Left renal pelvis (tissue), 4 donors: Measurements from ENCODE around the gene BBS9. TPM values are rescaled to one million over a fixed set of nuclear protein-coding genes. Genes with fewer than 3 reads are reported as not detected.

ENCODE experiments used
- DNase-seq, 4 donors: peaks; one replicate each; pipeline ENCODE4 v3.0.0-alpha.2; 2013; ENCODE audit warnings: low read depth in 4 of 4, low spot score in 3 of 4
- polyA plus RNA-seq, 4 donors: library from polyadenylated mRNA; unstranded; fragments of 120-200 nt; gene quantifications; one replicate each; pipeline ENCODE4 v1.2.1, GENCODE V29; 2013; ENCODE audit not compliant: insufficient read length in 4 of 4

BBS9 gene
- polyA plus RNA-seq, 4 donors: 16.2 to 20.2 (median 18.9) TPM

DNA sequence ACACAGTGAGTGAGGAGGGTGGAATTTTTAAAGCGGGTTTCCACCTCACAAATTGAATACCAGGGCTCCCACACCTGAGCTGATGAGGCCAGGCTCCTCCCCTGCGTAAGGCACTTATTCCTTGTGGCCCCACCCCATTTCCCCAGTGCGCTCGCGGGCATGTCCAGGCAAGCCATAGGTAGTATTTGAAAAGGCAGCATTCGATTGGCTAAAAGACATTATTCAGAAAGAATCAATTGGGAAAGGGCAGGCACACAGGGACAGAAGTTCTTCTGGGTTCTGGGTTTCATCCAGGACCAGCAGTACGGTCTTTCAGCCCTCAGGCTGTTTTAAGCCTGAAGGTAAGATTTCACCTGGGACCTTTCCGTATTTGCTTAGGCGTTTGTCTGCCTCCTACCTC lies 222.3 kb downstream of the BBS9 start:
- DNase-seq: no peak

DNA sequence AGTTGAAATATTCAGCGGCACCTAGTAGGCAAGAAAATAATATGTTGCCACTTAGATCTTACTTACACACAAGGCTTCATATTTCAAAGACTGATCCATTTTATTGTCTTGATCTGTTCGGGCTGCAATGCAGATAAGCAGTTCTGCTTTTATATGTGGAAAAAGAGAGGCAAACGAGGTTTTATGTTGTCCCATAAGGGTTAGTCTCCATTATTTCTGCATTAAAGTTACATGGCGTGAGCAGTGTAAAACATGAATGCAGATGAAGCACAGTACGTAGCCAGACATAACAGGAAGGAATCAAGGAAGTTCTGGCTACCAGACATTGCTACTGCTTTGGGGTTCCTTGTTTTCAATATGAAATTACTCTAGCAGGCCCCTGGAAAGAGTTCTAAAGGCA lies 224.8 kb downstream of the BBS9 start:
- no peak for DNase-seq

DNA sequence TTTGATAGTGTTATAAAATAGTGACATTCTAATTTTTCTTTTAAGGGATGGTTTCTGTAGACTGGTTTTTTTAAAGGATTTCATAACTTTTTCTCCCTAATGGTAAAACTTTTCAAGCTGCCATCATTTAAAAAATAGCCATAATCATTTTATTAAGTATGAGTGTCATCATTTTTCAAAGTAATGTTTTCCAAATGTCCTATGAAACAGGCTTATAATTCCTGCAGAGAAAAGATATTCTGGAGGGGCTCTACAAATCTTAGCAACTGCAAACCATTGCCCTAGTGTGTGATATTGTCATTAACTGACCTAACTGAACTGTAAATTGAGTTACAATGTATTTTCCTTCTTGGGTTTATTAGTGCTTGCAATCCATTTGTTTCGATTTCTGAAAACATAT lies 226.0 kb downstream of the BBS9 start:
- DNase-seq: no peak

DNA sequence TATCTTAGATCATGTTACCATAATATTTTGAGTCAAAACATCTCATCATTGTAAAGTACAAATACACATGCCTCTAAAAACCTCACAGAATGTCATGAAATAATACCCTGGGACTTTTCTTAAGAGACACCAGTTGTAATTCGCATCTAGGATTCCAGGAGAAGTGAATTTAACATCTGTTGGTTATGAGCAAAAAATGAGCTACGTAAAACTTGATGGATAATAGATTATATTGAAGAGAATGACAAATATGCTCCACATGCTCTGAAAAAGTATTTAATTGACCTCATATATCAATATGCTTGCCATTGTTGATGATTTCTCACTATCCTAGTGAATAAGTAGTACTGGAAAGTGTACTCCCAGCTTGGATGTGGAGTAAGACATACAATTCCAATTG lies 227.0 kb downstream of the BBS9 start:
- no peak for DNase-seq

DNA sequence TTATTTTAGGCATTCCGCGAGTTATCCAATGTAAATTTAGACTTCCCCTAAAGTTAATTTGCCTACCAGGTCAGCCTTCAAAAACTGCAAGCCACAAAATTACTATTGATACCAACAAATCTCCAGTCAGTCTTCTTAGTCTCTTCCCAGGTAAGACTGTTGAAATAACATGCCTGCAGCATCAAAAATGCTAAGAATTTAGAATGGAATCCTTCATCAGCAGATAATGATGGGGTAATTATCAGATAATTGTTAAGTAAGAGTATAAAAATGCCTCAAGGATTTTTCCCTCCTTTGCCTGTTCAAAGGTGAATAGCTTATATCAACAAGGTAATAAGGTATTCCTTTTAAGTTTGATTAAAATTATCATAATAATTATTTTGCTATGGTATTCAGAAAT lies 228.5 kb downstream of the BBS9 start:
- no peak for DNase-seq

DNA sequence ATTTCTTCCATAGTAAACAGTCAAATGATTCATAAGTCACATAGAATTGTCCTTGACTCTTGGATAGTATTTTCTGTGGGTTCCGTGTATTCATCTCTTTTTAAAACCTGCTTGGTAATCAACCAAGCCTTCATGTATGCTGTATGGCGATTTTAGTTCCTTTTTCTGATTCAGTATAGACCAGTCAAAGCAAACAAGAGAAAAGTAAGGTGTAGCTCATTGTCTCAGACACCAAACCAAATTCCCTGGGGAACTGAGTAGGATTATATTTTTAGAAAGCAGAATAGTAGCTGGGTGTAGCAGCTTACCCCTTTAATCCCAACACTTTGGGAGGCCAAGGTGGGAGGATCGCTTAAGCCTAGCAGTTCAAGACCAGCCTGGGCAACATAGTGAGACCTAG lies 240.5 kb downstream of the BBS9 start:
- no peak for DNase-seq

DNA sequence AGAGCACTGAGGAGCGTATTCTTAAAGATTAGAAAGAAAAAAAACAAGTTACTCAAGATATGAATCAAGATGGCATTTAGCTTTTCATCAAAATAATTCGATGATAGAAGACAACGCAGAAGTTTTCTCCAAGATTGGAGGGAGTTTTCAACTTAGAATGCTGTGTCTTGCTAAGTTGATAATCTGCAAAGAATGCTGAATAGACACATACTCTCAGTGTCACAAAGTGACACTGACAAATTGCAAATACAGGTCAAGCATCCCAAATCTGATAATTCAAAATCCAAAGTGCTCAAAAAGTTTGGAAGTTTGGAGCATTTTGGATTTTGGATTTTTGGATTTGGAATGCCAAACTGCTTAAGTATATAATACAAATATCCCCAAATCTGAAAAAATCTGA lies 243.8 kb downstream of the BBS9 start:
- no peak for DNase-seq

DNA sequence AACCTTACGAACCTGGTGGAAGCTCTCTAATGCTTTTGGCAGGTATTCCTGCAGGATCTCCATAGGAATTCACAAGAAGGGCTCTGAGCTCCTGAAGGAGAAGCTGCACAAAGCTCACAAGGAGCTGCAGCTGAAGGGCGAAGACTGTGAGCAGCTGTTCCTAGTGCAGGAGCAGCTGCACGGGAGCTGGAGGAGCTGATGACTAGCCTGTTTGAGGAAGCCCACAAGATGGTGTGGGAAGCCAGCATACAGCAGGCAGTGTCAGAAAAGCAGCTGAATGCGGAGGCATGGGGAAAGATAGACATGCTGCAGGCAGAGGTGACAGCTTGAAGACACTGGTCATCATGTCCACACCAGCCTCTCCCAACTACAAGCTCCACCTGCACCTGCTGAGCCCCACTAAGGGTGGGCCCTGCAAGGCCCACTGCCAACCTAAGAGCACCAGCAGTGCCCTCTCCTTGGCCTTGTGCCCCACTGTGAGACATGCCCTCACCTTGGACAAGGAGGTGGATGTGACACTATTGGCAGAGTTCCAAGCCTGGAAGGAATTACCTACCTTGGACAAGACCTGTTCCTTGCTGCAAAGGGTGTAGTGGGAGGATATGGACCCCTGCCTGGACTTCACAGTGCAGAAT lies 250.6 kb downstream of the BBS9 start:
- DNase-seq: no peak

DNA sequence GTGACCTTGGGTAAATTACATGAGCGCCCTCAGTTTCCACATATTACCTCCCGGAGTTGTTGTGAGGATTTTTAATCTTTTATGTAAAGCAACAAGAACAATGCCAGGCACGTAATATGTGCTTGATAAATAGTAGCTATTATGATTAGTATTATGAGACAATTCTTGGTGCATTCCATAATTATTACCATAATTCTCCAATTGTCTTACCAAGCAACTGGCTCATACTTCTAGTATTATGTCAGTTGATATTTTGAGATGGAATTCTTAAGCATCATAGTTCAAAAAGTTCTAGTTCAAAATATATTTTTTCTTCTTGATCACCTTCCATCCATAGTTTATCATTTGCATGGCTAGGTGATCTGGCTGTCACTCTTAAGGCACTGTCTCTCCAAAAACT lies 259.0 kb downstream of the BBS9 start:
- DNase-seq: no peak

DNA sequence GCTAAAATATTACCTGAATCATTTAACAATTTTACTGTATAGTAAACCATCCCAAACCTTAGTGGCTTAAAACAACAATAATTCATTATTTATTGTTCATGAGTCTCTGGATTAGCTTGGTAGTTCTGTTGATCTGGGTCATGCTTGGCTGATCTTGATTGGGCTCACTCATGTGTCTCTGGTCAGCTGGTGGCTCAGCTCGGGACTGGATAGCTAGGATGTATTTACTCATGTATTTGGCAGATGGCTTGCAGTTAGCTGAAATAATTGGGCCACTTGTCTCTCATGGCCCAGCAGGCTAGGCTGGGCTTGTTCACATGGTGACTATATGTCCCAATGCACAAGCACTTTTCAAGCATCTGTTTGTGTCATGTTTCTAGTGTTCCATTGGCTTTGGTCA lies 262.8 kb downstream of the BBS9 start:
- DNase-seq: no peak

DNA sequence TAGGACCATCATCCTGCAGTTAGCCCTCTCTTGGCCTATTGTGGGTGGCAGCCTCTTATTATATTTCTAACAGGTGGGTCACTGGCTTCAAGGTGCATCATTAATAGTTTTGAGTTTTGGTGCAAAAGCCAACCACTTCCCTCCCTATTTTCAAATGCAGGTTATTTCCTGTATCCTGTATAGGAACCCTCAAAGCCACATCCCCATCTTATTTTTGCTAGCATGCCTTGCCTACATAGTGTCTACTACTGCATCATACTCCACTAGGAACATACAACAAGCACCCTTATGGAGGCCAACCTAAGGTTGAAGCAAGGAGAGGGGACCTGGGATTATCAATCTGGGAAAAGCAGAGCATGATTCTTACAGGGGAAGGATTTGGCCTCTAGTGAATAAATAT lies 264.4 kb downstream of the BBS9 start:
- no peak for DNase-seq

DNA sequence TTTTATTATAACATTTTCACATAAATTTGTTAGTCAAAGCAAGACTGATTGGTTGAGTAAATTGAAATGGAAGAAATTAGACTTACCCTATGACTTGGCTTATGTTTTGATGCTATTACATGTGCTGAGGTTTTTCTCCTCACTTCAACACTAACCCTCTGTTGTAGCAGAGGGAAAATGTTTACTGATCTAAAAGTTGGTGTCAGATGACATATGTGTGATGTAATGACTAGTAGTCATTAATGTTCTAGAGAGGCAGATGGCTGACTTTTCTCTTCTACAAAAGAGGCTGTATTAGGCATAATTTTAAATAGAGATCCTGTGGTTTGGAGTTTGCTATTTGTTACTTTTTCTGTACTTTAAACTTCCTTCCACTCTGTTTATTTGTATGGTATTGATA lies 266.0 kb downstream of the BBS9 start:
- DNase-seq: no peak

DNA sequence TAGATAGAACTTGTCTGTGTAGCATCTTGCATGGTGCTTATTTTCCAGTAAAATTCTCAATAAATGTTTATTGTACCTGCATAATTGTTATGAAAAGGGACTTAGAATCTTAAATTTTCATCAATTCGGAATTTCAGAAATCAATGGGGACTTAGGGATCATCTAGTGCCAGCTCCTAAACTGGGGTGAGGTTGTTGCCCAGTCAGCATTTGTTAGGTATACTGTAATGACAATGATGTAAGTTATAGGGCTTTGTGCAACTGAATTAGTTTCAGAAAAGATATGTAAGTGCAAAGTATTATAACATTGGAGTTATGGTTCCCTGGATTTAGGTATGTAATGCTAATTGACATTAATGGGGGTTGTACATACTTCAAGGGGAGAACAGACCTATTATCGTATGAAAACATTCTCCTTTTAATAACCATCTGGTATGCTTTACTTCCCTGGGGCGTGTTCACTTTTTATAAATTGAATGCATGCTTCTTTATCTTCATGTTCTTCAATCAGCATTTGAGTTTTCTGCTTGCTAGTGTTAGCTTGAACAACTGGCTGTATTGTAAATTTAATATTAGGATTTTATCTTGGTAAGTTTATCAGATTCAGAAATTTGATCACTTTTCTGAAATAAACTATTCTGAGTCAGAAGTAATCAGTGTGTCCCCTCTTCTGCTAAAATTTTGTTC lies 270.3 kb downstream of the BBS9 start:
- no peak for DNase-seq

DNA sequence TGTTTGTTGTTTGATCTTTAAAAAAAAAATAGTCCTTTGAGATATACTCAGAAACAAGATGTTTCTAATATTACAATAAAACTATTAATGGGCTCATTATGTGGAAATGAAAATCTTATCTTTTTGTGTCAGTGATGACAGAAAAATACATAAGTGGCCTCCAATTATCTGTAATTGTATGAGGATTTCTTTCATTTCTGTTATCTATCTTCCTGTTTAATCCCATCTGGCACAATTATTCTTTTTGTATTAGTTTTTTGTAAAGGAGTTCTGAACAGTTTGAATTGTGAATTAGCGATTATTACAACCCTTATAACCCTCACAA lies 270.8 kb downstream of the BBS9 start:
- no peak for DNase-seq

DNA sequence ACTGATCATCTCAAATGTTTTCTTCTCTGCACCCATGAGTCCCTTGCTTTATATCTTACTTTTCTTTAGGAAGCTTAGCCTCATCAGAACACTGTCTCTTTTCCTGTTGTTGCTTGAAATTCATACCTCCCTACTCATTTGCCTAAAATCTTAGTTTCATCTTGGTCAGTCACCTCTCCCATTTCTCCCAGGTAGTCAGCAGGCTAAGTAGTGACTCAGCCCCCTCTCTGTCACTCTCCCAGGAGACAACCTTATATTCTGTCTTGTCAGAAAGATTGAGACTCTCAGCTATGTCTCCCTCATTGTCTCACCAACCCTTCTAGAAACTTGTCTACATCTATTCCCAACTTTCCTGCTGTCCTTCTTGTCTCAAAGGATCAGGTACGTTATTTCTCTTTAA lies 280.9 kb downstream of the BBS9 start:
- DNase-seq: no peak

DNA sequence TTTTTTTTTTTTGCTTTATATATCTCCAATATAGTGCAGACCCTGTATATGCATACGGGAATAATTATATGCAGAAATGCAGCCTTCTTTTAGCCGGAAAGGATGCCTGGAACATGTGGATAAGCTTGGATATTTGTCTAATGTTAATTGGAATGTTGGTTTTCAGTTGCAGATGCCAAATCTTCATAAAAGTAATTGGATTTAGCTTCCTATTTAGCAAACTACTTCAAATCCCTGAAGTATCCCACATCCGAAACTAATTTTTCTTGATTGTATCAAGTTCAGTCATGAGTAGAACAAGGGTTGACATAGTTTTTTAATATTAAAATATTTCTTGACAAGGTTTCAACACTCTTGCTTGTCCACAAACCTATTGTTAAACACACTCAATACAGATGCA lies 281.7 kb downstream of the BBS9 start:
- DNase-seq: no peak

DNA sequence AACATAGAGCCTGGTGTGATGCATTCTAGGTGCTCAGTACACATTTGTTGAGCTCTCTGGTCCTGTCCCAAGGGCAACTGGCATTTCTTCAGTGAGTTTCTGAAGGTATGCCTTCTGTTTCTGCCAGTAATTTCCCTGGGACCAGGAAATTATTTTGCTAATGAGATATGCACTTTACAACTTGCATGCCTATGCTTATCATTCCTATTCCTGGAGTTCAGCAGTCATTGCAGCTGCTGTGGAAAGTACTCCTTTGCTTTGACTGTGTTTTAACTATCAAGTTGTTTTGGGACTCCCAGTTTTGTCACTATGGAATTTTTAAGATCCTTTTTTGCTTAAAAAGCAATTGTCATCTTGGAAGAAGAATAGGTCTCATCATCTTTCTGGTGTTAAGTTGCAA lies 283.0 kb downstream of the BBS9 start:
- DNase-seq: no peak

DNA sequence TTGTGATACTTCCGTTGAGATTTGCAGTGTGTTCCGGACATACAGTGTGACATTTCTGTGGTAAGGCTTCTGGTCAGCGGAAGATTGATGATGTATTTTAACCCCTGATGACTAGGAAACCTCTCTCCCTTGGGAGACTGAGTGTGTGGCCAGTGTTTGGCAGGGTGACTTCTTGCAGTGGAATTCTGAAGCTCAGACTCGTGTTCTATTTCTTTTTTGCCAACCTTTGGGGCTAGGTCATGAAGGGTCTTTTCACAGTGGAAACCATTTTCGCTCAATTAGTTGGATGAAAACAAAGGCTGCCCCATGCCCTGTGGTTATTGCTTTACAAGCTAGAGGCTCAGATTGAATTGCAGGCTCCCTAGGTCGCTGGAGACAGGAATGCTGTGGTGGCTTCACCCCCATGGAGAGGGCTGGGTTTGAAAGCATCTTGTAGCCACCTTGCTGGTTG lies 288.9 kb downstream of the BBS9 start:
- no peak for DNase-seq

DNA sequence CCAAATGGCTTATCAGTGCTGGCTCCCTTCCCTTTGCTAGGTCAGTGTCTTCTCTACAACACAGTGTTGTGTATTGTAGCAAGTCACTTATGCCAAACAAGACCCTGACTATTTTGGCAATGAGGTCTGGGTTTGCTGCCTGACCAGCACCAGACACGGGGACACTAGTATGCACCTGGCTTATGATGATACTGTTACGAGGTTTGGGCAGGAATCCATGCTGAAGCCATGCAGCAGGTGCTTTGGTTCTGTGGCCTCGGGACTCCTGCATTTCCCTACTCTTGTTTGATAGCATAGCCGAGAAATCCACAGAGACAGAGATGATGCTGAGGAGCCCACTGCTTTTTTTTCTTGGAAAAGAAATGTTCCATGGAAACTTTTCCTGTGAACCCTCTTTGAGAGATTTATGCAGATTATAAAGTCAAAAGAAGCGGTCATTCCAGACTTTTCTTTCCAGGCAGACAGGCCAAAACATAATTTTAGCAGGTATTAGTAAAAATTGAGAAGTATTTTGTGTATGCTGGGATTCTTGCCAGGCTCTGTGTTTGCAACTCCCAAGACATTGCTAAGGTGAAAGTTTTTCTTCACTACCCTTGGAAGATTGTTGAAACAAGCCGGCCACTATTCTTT lies 291.1 kb downstream of the BBS9 start:
- DNase-seq: no peak

DNA sequence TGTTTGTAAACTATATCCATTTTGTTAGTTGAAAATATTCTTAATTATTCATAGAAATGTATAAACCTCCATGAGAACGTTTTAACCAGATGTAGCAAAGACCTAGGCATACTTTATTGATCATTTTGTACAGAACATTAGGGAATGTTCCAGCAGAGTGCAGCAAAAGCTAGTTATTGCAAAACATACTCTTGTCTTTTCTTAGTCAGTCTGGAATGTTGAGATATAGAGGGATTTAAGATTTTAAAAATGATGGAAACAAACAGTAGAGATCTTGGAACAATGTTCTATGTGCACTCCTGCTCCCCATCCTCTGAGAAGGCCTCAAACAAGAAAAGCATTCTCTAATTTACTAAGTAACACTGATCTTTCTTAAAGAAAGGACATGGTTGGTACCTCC lies 292.1 kb downstream of the BBS9 start:
- DNase-seq: no peak

DNA sequence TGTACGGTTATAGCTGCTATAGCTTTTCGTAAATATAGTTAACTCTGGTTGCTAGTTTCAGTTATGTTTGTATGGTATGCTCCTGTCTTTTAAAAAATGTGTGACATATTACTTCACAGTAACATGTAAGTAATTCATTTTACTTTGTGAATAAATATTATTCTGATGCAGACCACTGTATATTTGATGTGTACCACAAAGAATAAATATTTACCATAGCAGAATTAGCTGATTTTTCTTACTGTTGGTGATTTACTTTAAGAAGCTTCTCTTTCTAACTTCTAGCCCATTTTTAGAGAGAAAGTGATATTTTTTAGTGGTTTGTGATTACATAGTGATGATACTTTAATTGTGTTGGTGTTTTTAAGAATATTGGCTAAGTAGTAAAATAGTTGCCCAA lies 292.8 kb downstream of the BBS9 start:
- no peak for DNase-seq

DNA sequence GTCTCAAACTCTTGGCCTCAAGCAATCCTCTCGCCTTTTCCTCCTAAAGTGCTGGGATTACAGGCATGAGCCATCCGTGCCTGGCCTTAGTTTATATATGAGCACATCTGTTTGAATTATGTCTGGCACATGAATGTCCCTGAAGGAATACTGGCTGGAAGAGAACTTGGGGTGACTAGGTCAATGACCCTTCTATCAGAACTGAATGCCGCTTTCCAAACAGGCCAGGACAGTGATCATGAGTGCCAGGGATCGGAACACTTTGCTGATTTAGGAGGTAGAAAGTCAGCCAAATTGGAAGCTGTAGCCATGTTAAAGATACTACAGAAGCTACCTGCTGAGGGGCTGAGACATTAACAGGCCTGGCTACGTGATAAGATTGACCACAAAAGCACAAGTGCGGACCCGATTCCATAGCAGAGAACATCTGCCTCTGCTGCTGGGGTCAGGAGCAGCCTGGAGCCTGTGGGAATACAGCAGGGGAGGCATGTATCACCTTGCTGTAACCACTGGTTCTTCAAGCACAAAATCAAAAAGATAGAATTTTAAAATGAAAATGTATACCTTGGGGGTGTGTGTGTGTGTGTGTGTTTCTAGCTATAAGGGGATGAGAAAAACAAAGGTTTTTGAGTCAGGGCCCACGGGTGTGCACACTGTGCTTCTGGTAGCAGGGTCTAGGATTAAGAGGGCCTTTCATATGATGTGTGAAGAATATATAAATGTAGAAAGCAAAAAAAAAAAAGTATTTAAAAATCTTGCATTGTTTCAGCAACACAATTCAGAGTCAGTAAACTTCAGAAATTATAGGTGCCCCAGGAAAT lies 293.7 kb downstream of the BBS9 start:
- DNase-seq: no peak
